ENCODE data around the gene MGLL.

GRCh38 chr3:127656906-127657305, 165.4 kb downstream of the MGLL start:
- TF ChIP-seq EZH2 (IDR thresholded peaks at IDR 0.05; ENCODE audit: borderline replicate concordance, low read length): no peak
- no peak for TF ChIP-seq CTCF (conservative IDR thresholded peaks at IDR 0.05 in 1 of 2, IDR thresholded peaks at IDR 0.05 in 1 of 2; ENCODE audit: extremely low read depth in 1 of 2, insufficient read depth in 1 of 2, low read depth in 1 of 2, low read length in 2 of 2)
